Keratinocyte (primary cell): ENCODE measurements around the gene CYP46A1. TPM values are rescaled to one million over a fixed set of nuclear protein-coding genes. Genes with fewer than 3 reads are reported as not detected.

Experiments
- DNase-seq: peaks from one replicate; pipeline ENCODE4 v3.0.0-alpha.2; 2011; ENCODE audit warnings: low read depth, missing footprints, low spot score
- FAIRE-seq: peaks from 2 replicates; lab custom pipeline; 2011; peaks lifted over from hg19 to GRCh38; lab: Jason Lieb, UNC
- H2AFZ ChIP-seq: 2 replicates; pipeline ENCODE4 v1.6.0; 2012; ENCODE audit warnings: low read length, control low read depth, inconsistent platforms; ENCODE audit not compliant: control insufficient read depth
- H3K27ac ChIP-seq: 2 replicates; pipeline ENCODE4 v1.5.1; 2011; ENCODE audit warnings: low read length; ENCODE audit not compliant: control insufficient read depth, insufficient read depth
- H3K27me3 ChIP-seq: 3 replicates; pipeline ENCODE4 v1.6.0; 2011; ENCODE audit warnings: low read length; ENCODE audit not compliant: control insufficient read depth, insufficient read depth; ENCODE audit errors: extremely low read depth
- H3K36me3 ChIP-seq, 2 experiments: 2 replicates in 1 of 2; 3 replicates in 1 of 2; pipeline ENCODE4 v1.5.1; 2011; ENCODE audit warnings: low read length in 2 of 2, mild to moderate bottlenecking in 1 of 2; ENCODE audit not compliant: control insufficient read depth in 2 of 2, insufficient read depth in 2 of 2; ENCODE audit errors: extremely low read depth in 1 of 2
- H3K4me1 ChIP-seq: 3 replicates; pipeline ENCODE4 v1.5.1; 2011; ENCODE audit warnings: low read length; ENCODE audit not compliant: control insufficient read depth, insufficient read depth; ENCODE audit errors: extremely low read depth
- H3K4me2 ChIP-seq: 3 replicates; pipeline ENCODE4 v1.6.0; 2011; ENCODE audit warnings: low read depth, low read length; ENCODE audit not compliant: control insufficient read depth, insufficient read depth; ENCODE audit errors: extremely low read depth
- H3K4me3 ChIP-seq, 3 experiments: fragments of 200-600 bp in 1 of 3; sonication (generic) in 1 of 3; 2 replicates in 2 of 3; 3 replicates in 1 of 3; pipeline ENCODE4 v1.5.1; 2011 to 2016; ENCODE audit warnings: low read length in 3 of 3, mild to moderate bottlenecking in 3 of 3, control low read depth in 2 of 3, inconsistent platforms in 1 of 3, low read depth in 1 of 3, mixed read lengths in 1 of 3, mixed run types in 1 of 3, moderate library complexity in 1 of 3; ENCODE audit not compliant: control insufficient read depth in 2 of 3, insufficient read depth in 2 of 3; ENCODE audit errors: extremely low read depth in 1 of 3
- H3K79me2 ChIP-seq: 2 replicates; pipeline ENCODE4 v1.6.0; 2012; ENCODE audit warnings: low read length; ENCODE audit not compliant: control insufficient read depth, insufficient read depth
- H3K9ac ChIP-seq: 3 replicates; pipeline ENCODE4 v1.6.0; 2011; ENCODE audit warnings: low read length; ENCODE audit not compliant: control insufficient read depth, insufficient read depth; ENCODE audit errors: extremely low read depth
- H3K9me1 ChIP-seq: 3 replicates; pipeline ENCODE4 v1.6.0; 2011; ENCODE audit warnings: low read length; ENCODE audit not compliant: control insufficient read depth, insufficient read depth; ENCODE audit errors: extremely low read depth
- H3K9me3 ChIP-seq: 2 replicates; pipeline ENCODE4 v1.5.1; 2012; ENCODE audit warnings: low read depth, low read length; ENCODE audit not compliant: control insufficient read depth
- H4K20me1 ChIP-seq: 3 replicates; pipeline ENCODE4 v1.6.0; 2011; ENCODE audit warnings: low read length; ENCODE audit not compliant: control insufficient read depth, insufficient read depth; ENCODE audit errors: extremely low read depth
- CTCF ChIP-seq, 3 experiments: IDR thresholded peaks in 1 of 3; conservative IDR thresholded peaks in 1 of 3; optimal IDR thresholded peaks in 1 of 3; 2 replicates in 2 of 3; 3 replicates in 1 of 3; pipeline versions ENCODE3 to v1.5.1; 2011; ENCODE audit warnings: low read length in 3 of 3, mild to moderate bottlenecking in 3 of 3, moderate library complexity in 2 of 3, control low read depth in 1 of 3, inconsistent platforms in 1 of 3; ENCODE audit not compliant: insufficient read depth in 2 of 3; ENCODE audit errors: extremely low read depth in 1 of 3
- EZH2 ChIP-seq: IDR thresholded peaks from one replicate; pipeline ENCODE4 v1.6.1; 2012; ENCODE audit warnings: inconsistent platforms, mild to moderate bottlenecking, low read length, moderate library complexity
- dilution Hi-C: fragments of 300-500 bp; cut with MboI; formaldehyde crosslinking; loops from one replicate; pipeline ENCODE4 v1.7.0; 2020; ENCODE audit warnings: low sequenced_read_pairs; ENCODE audit not compliant: extremely low pct_ligation_motif_present
- polyA plus RNA-seq, 5 experiments: library from polyadenylated mRNA; depleted of rRNA in 3 of 5; stranded (reverse) in 3 of 5; stranded (forward) in 1 of 5; unstranded in 1 of 5; fragments of >200 nt; gene quantifications; 1 replicate in 1 of 5; 2 replicates in 3 of 5; 3 replicates in 1 of 5; pipeline versions ENCODE4 v1.2.1 to v1.2.3, GENCODE V29; 2011 to 2012; ENCODE audit warnings: missing spikeins in 2 of 5, low read depth in 1 of 5, low replicate concordance in 1 of 5

The CYP46A1 gene
- polyA plus RNA-seq, 1 donor (not counting 4 experiments of a cell fraction or from before 2014, with no cell fraction given), result 0.01 TPM

GRCh38 chr14:99731547-99732435 is 47.7 kb downstream of the CYP46A1 start:
- Histone ChIP-seq H3K27me3 (peaks cover 66% of the 10 kb centered on the region), H3K9ac (no peak overlapping the region), H3K36me3 (no peaks in the 10 kb centered on the region), H3K79me2 (no peaks in the 10 kb centered on the region), H3K27ac (no peak overlapping the region), H4K20me1 (no peaks in the 10 kb centered on the region), H3K4me3 (no peak overlapping the region), H3K9me3 (no peaks in the 10 kb centered on the region), H3K4me1 (no peaks in the 10 kb centered on the region), H3K4me2 (no peak overlapping the region), H2AFZ (no peak overlapping the region), H3K9me1 (no peaks in the 10 kb centered on the region)
- dilution Hi-C loops, result no loop called here
- no peak for DNase-seq
- no peak for FAIRE-seq
- TF ChIP-seq EZH2 (no peak), CTCF (optimal IDR thresholded peaks at IDR 0.05 in 1 of 3, IDR thresholded peaks at IDR 0.05 in 1 of 3, conservative IDR thresholded peaks at IDR 0.05 in 1 of 3; ENCODE audit: extremely low read depth in 1 of 3, insufficient read depth in 2 of 3, low read length in 3 of 3) (no peak)

- Histone ChIP-seq H3K9me1 (no peaks in the 10 kb centered on the region), H3K4me3 (no peak overlapping the region), H2AFZ (no peak overlapping the region), H3K4me2 (no peak overlapping the region), H3K9me3 (no peaks in the 10 kb centered on the region), H3K4me1 (peaks cover 5% of the 10 kb centered on the region), H3K79me2 (no peaks in the 10 kb centered on the region), H3K27me3 (peaks cover 73% of the 10 kb centered on the region), H4K20me1 (no peaks in the 10 kb centered on the region), H3K9ac (no peak overlapping the region), H3K27ac (no peak overlapping the region), H3K36me3 (no peaks in the 10 kb centered on the region)
- no peak for DNase-seq
- no peak for FAIRE-seq
- dilution Hi-C loops, result no loop called here
- TF ChIP-seq CTCF (optimal IDR thresholded peaks at IDR 0.05 in 1 of 3, IDR thresholded peaks at IDR 0.05 in 1 of 3, conservative IDR thresholded peaks at IDR 0.05 in 1 of 3; ENCODE audit: extremely low read depth in 1 of 3, insufficient read depth in 2 of 3, low read length in 3 of 3) (no peak), EZH2 (no peak)
Measured at GRCh38 chr14:99732436-99733210, 48.5 kb downstream of the CYP46A1 start.
